Measurements from ENCODE around the gene ORM2. TPM values are rescaled to one million over a fixed set of nuclear protein-coding genes. Genes with fewer than 3 reads are reported as not detected.
"Not testable (repeated sequence)": the region's sequence is repeated elsewhere in the genome, so short reads cannot be mapped to it uniquely, and the experiment has no call there.

Gene ORM2
- polyA plus RNA-seq, 3 donors, result 0.30 to 0.33 TPM; not detected in 1

- H3K27me3 ChIP-seq (ENCODE audit: control insufficient read depth in 2 of 2, insufficient read depth in 2 of 2, low read length in 2 of 2), result no peaks in the 10 kb centered on the region
- no peak overlapping the region for H3K4me2 ChIP-seq (replicated peaks; ENCODE audit: extremely low read depth, low read length, poor library complexity, severe bottlenecking)
- peaks cover 0 to 2% (median 0%) of the 10 kb centered on the region in 7 donors for H3K9me3 Mint-ChIP-seq
- no peaks in the 10 kb centered on the region for H3K36me3 ChIP-seq (replicated peaks in 1 of 2; ENCODE audit: control insufficient read depth in 1 of 2, insufficient read depth in 2 of 2, low read length in 2 of 2)
- H3K4me1 Mint-ChIP-seq, result peaks cover 17% of the 10 kb centered on the region
- H3K27ac Mint-ChIP-seq, result no peak overlapping the region
- no peaks in the 10 kb centered on the region for H3K36me3 Mint-ChIP-seq
- peaks cover 17 to 19% of the 10 kb centered on the region in 2 donors for H3K4me1 ChIP-seq (ENCODE audit: control insufficient read depth in 1 of 2, insufficient read depth in 2 of 2, low read length in 2 of 2)
- no peak overlapping the region for H2AFZ ChIP-seq (ENCODE audit: insufficient read depth, low read depth, low read length, poor library complexity, severe bottlenecking)
- TF ChIP-seq CTCF (IDR thresholded peaks at IDR 0.05), result no peak
- 100% methylated on average over 4 of the region's 8 CpGs for WGBS (ENCODE audit: insufficient coverage)
- H4K20me1 ChIP-seq (ENCODE audit: insufficient read depth, low read length), result no peaks in the 10 kb centered on the region
- no peak overlapping the region for H3K9ac ChIP-seq (ENCODE audit: insufficient read depth, low read length, poor library complexity, severe bottlenecking)
- DNase-seq, result peak in 1 of 3 donors; percentile 25
- no peak overlapping the region for H3K27ac ChIP-seq (ENCODE audit: low read depth in 1 of 2, low read length in 2 of 2)
- H3K4me3 Mint-ChIP-seq, result no peak overlapping the region
- no peaks in the 10 kb centered on the region for H3K79me2 ChIP-seq (ENCODE audit: insufficient read depth, low read length)
- intact Hi-C loops (cut with micrococcal nuclease), result no loop called here
- no peak overlapping the region for H3K4me3 ChIP-seq (replicated peaks in 1 of 3; ENCODE audit: low read depth in 2 of 3, low read length in 3 of 3)
- peaks cover 0 to 7% (median 2%) of the 10 kb centered on the region in 3 donors for H3K27me3 Mint-ChIP-seq (ENCODE audit: low read depth in 3 of 3)
- no peaks in the 10 kb centered on the region for H3K9me3 ChIP-seq (replicated peaks in 1 of 2; ENCODE audit: control insufficient read depth in 1 of 2, insufficient read depth in 1 of 2, low read length in 2 of 2)
These were observed 7.9 kb upstream of the ORM2 start for GRCh38 chr9:114321759-114322158.

GRCh38 chr9:114322160-114322818 lies 7.4 kb upstream of the ORM2 start:
- H3K9ac ChIP-seq (ENCODE audit: insufficient read depth, low read length, poor library complexity, severe bottlenecking); DNase-seq; H3K27ac ChIP-seq (ENCODE audit: low read depth in 1 of 2, low read length in 2 of 2); H3K27me3 Mint-ChIP-seq (ENCODE audit: low read depth in 3 of 3); H2AFZ ChIP-seq (ENCODE audit: insufficient read depth, low read depth, low read length, poor library complexity, severe bottlenecking); H3K27me3 ChIP-seq (ENCODE audit: control insufficient read depth in 2 of 2, insufficient read depth in 2 of 2, low read length in 2 of 2); H3K4me2 ChIP-seq (replicated peaks; ENCODE audit: extremely low read depth, low read length, poor library complexity, severe bottlenecking); H3K79me2 ChIP-seq (ENCODE audit: insufficient read depth, low read length); H3K9me3 Mint-ChIP-seq; H3K4me3 Mint-ChIP-seq; H3K36me3 Mint-ChIP-seq; H3K27ac Mint-ChIP-seq; H4K20me1 ChIP-seq (ENCODE audit: insufficient read depth, low read length); H3K4me3 ChIP-seq (replicated peaks in 1 of 3; ENCODE audit: low read depth in 2 of 3, low read length in 3 of 3); H3K9me3 ChIP-seq (replicated peaks in 1 of 2; ENCODE audit: control insufficient read depth in 1 of 2, insufficient read depth in 1 of 2, low read length in 2 of 2); intact Hi-C loops (cut with micrococcal nuclease); H3K36me3 ChIP-seq (replicated peaks in 1 of 2; ENCODE audit: control insufficient read depth in 1 of 2, insufficient read depth in 2 of 2, low read length in 2 of 2): not testable (repeated sequence)
- H3K4me1 Mint-ChIP-seq, result peaks cover 17% of the 10 kb centered on the region
- 100% methylated on average over 2 of the region's 12 CpGs for WGBS (ENCODE audit: insufficient coverage)
- H3K4me1 ChIP-seq (ENCODE audit: control insufficient read depth in 1 of 2, insufficient read depth in 2 of 2, low read length in 2 of 2), result peaks cover 14 to 16% of the 10 kb centered on the region in 2 donors

GRCh38 chr9:114322831-114323531 lies 6.7 kb upstream of the ORM2 start, which contains the start of gene ORM1:
Gene ORM1 (plus strand): TSS chr9:114323098. CDS start chr9:114323134, 36 bp downstream.
- H3K4me3 ChIP-seq (replicated peaks in 1 of 3; ENCODE audit: low read depth in 2 of 3, low read length in 3 of 3); H3K27me3 Mint-ChIP-seq (ENCODE audit: low read depth in 3 of 3); H3K36me3 ChIP-seq (replicated peaks in 1 of 2; ENCODE audit: control insufficient read depth in 1 of 2, insufficient read depth in 2 of 2, low read length in 2 of 2); H3K27ac Mint-ChIP-seq; H3K9me3 ChIP-seq (replicated peaks in 1 of 2; ENCODE audit: control insufficient read depth in 1 of 2, insufficient read depth in 1 of 2, low read length in 2 of 2); H3K4me1 ChIP-seq (ENCODE audit: control insufficient read depth in 1 of 2, insufficient read depth in 2 of 2, low read length in 2 of 2); H3K36me3 Mint-ChIP-seq; H3K9ac ChIP-seq (ENCODE audit: insufficient read depth, low read length, poor library complexity, severe bottlenecking); H3K4me3 Mint-ChIP-seq; H3K9me3 Mint-ChIP-seq; H3K27me3 ChIP-seq (ENCODE audit: control insufficient read depth in 2 of 2, insufficient read depth in 2 of 2, low read length in 2 of 2); H3K79me2 ChIP-seq (ENCODE audit: insufficient read depth, low read length); H2AFZ ChIP-seq (ENCODE audit: insufficient read depth, low read depth, low read length, poor library complexity, severe bottlenecking); H3K4me2 ChIP-seq (replicated peaks; ENCODE audit: extremely low read depth, low read length, poor library complexity, severe bottlenecking); H4K20me1 ChIP-seq (ENCODE audit: insufficient read depth, low read length); intact Hi-C loops (cut with micrococcal nuclease); DNase-seq; H3K27ac ChIP-seq (ENCODE audit: low read depth in 1 of 2, low read length in 2 of 2): not testable (repeated sequence)
- peaks cover 11% of the 10 kb centered on the region for H3K4me1 Mint-ChIP-seq
- no CpG with 5 or more reads among the region's 15 CpGs for WGBS (ENCODE audit: insufficient coverage)

DNA sequence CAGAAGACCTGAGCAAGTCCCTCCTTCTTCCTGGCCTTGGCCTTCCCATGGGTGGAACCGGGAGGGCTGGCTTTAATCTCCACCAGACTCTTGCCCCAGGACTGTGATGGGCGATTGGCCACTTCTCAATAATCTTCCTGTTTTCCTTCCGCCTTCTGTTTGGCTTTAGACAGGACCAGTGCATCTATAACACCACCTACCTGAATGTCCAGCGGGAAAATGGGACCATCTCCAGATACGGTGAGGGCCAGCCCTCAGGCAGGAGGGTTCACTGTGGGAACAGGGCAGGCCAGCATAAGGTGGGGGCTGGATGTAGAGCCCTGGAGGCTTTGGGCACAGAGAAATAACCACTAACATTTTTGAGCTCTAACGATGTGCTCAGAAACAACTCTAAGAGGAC lies 5.8 kb upstream of the ORM2 start:
- H3K27ac Mint-ChIP-seq; H3K9me3 ChIP-seq (replicated peaks in 1 of 2; ENCODE audit: control insufficient read depth in 1 of 2, insufficient read depth in 1 of 2, low read length in 2 of 2); H3K4me2 ChIP-seq (replicated peaks; ENCODE audit: extremely low read depth, low read length, poor library complexity, severe bottlenecking); H3K4me3 Mint-ChIP-seq; H3K36me3 Mint-ChIP-seq; H3K4me1 ChIP-seq (ENCODE audit: control insufficient read depth in 1 of 2, insufficient read depth in 2 of 2, low read length in 2 of 2); DNase-seq; H2AFZ ChIP-seq (ENCODE audit: insufficient read depth, low read depth, low read length, poor library complexity, severe bottlenecking); H3K36me3 ChIP-seq (replicated peaks in 1 of 2; ENCODE audit: control insufficient read depth in 1 of 2, insufficient read depth in 2 of 2, low read length in 2 of 2); H3K27me3 ChIP-seq (ENCODE audit: control insufficient read depth in 2 of 2, insufficient read depth in 2 of 2, low read length in 2 of 2); H3K9me3 Mint-ChIP-seq; H3K4me1 Mint-ChIP-seq; H4K20me1 ChIP-seq (ENCODE audit: insufficient read depth, low read length); H3K27me3 Mint-ChIP-seq (ENCODE audit: low read depth in 3 of 3); intact Hi-C loops (cut with micrococcal nuclease); H3K9ac ChIP-seq (ENCODE audit: insufficient read depth, low read length, poor library complexity, severe bottlenecking); H3K27ac ChIP-seq (ENCODE audit: low read depth in 1 of 2, low read length in 2 of 2); H3K4me3 ChIP-seq (replicated peaks in 1 of 3; ENCODE audit: low read depth in 2 of 3, low read length in 3 of 3); H3K79me2 ChIP-seq (ENCODE audit: insufficient read depth, low read length): not testable (repeated sequence)
- 100% methylated on average over 2 of the region's 6 CpGs for WGBS (ENCODE audit: insufficient coverage)

Measured in CD14-positive monocyte (primary cell).